ENCODE results near the gene INAVA.
"Not testable (repeated sequence)": the region's sequence is repeated elsewhere in the genome, so short reads cannot be mapped to it uniquely, and the experiment has no call there.

Gene INAVA

GRCh38 chr1:200916152-200916551 is 21.5 kb downstream of the INAVA start:
- no peak for DNase-seq (ENCODE audit: low read depth, low spot score)
- H3K27ac ChIP-seq: no peak overlapping the region

- H3K27ac ChIP-seq: peak overlapping the region; percentile 34
- DNase-seq (ENCODE audit: low read depth, low spot score): no peak
These were observed 22.0 kb downstream of the INAVA start for GRCh38 chr1:200916681-200917080.

GRCh38 chr1:200917291-200917817 is 22.7 kb downstream of the INAVA start:
- no peak for DNase-seq (ENCODE audit: low read depth, low spot score)
- H3K27ac ChIP-seq: peak overlapping the region; percentile 34

- H3K27ac ChIP-seq: no peak overlapping the region
- no peak for DNase-seq (ENCODE audit: low read depth, low spot score)
These were observed 23.3 kb downstream of the INAVA start for GRCh38 chr1:200918006-200918405.

- H3K27ac ChIP-seq: no peak overlapping the region
- no peak for DNase-seq (ENCODE audit: low read depth, low spot score)
These were observed 24.7 kb downstream of the INAVA start for GRCh38 chr1:200919386-200919785.

GRCh38 chr1:200921571-200922110 is 26.9 kb downstream of the INAVA start:
- H3K27ac ChIP-seq: no peak overlapping the region
- DNase-seq (ENCODE audit: low read depth, low spot score): no peak

GRCh38 chr1:200922406-200922805 is 27.7 kb downstream of the INAVA start:
- DNase-seq (ENCODE audit: low read depth, low spot score): no peak
- H3K27ac ChIP-seq: no peak overlapping the region

GRCh38 chr1:200923601-200924000 is 28.9 kb downstream of the INAVA start:
- no peak overlapping the region for H3K27ac ChIP-seq
- no peak for DNase-seq (ENCODE audit: low read depth, low spot score)

GRCh38 chr1:200925831-200926230 is 31.1 kb downstream of the INAVA start:
- DNase-seq (ENCODE audit: low read depth, low spot score): no peak
- H3K27ac ChIP-seq: no peak overlapping the region

GRCh38 chr1:200929530-200930278 is 35.0 kb downstream of the INAVA start:
- no peak overlapping the region for H3K27ac ChIP-seq
- no peak for DNase-seq (ENCODE audit: low read depth, low spot score)

GRCh38 chr1:200930285-200930684 is 35.6 kb downstream of the INAVA start:
- not testable (repeated sequence) for H3K27ac ChIP-seq; DNase-seq (ENCODE audit: low read depth, low spot score)

GRCh38 chr1:200931776-200932175 is 37.1 kb downstream of the INAVA start:
- no peak for DNase-seq (ENCODE audit: low read depth, low spot score)
- no peak overlapping the region for H3K27ac ChIP-seq

- DNase-seq (ENCODE audit: low read depth, low spot score): no peak
These were observed 40.1 kb downstream of the INAVA start for GRCh38 chr1:200934676-200935245.

GRCh38 chr1:200935286-200935962 is 40.7 kb downstream of the INAVA start:
- not testable (repeated sequence) for DNase-seq (ENCODE audit: low read depth, low spot score); H3K27ac ChIP-seq

More at GRCh38 chr1:200934676-200935245, 40.1 kb downstream of the INAVA start:
- no peak overlapping the region for H3K27ac ChIP-seq

GRCh38 chr1:200938955-200939354 is 44.3 kb downstream of the INAVA start:
- no peak for DNase-seq (ENCODE audit: low read depth, low spot score)
- no peak overlapping the region for H3K27ac ChIP-seq

- DNase-seq (ENCODE audit: low read depth, low spot score): no peak
- H3K27ac ChIP-seq: no peak overlapping the region
These were observed 50.4 kb downstream of the INAVA start for GRCh38 chr1:200945111-200945510.

GRCh38 chr1:200947059-200947566 is 52.4 kb downstream of the INAVA start:
- H3K27ac ChIP-seq: no peak overlapping the region
- DNase-seq (ENCODE audit: low read depth, low spot score): no peak

- H3K27ac ChIP-seq: no peak overlapping the region
- DNase-seq (ENCODE audit: low read depth, low spot score): no peak
These were observed 54.9 kb downstream of the INAVA start for GRCh38 chr1:200949626-200950025.

GRCh38 chr1:200951016-200951415 is 56.3 kb downstream of the INAVA start:
- no peak for DNase-seq (ENCODE audit: low read depth, low spot score)
- no peak overlapping the region for H3K27ac ChIP-seq

GRCh38 chr1:200954434-200954833 is 59.7 kb downstream of the INAVA start:
- DNase-seq (ENCODE audit: low read depth, low spot score): no peak

GRCh38 chr1:200958597-200958996 is 63.9 kb downstream of the INAVA start:
- DNase-seq (ENCODE audit: low read depth, low spot score): no peak
- H3K27ac ChIP-seq: no peak overlapping the region

More at GRCh38 chr1:200954434-200954833, 59.7 kb downstream of the INAVA start:
- no peak overlapping the region for H3K27ac ChIP-seq
